H9 (cell line): ENCODE results near the gene ZNF865. TPM values are rescaled to one million over a fixed set of nuclear protein-coding genes. Genes with fewer than 3 reads are reported as not detected.

Experiments used
- DNase-seq: peaks from one replicate; pipeline ENCODE4 v3.0.0-alpha.2; 2017
- H2AFZ ChIP-seq: one replicate; pipeline ENCODE4 v1.6.1; 2013; ENCODE audit warnings: mild to moderate bottlenecking, low read length, control low read depth, moderate library complexity
- H2AK5ac ChIP-seq: 2 replicates; pipeline ENCODE4 v1.6.1; 2013; ENCODE audit warnings: low read length, control low read depth, mixed read lengths; ENCODE audit not compliant: insufficient read length
- H2BK120ac ChIP-seq: one replicate; pipeline ENCODE4 v1.6.1; 2013; ENCODE audit warnings: low read depth, mild to moderate bottlenecking, low read length, control low read depth, inconsistent platforms; ENCODE audit not compliant: poor library complexity, severe bottlenecking
- H2BK12ac ChIP-seq: 2 replicates; pipeline ENCODE4 v1.6.1; 2013; ENCODE audit warnings: low read length, control low read depth, mixed read lengths, low read depth; ENCODE audit not compliant: insufficient read length
- H2BK15ac ChIP-seq: 2 replicates; pipeline ENCODE4 v1.6.1; 2013; ENCODE audit warnings: low read depth, low read length, control low read depth
- H2BK20ac ChIP-seq: one replicate; pipeline ENCODE4 v1.6.1; 2013; ENCODE audit warnings: low read depth, mild to moderate bottlenecking, low read length, control low read depth, inconsistent platforms; ENCODE audit not compliant: poor library complexity, severe bottlenecking
- H2BK5ac ChIP-seq: 2 replicates; pipeline ENCODE4 v1.6.1; 2013; ENCODE audit warnings: low read length, control low read depth, mixed read lengths; ENCODE audit not compliant: insufficient read length
- H3K14ac ChIP-seq: 2 replicates; pipeline ENCODE4 v1.6.1; 2013; ENCODE audit warnings: low read length, control low read depth; ENCODE audit not compliant: insufficient read depth
- H3K18ac ChIP-seq: 2 replicates; pipeline ENCODE4 v1.6.1; 2013; ENCODE audit warnings: low read depth, mild to moderate bottlenecking, mixed read lengths, low read length, control low read depth; ENCODE audit not compliant: insufficient read length
- H3K23ac ChIP-seq: 2 replicates; pipeline ENCODE4 v1.6.1; 2013; ENCODE audit warnings: low read length, control low read depth, mixed read lengths, low read depth; ENCODE audit not compliant: insufficient read length
- H3K23me2 ChIP-seq: 2 replicates; pipeline ENCODE4 v1.6.1; 2013; ENCODE audit warnings: low read depth, mild to moderate bottlenecking, mixed read lengths, low read length, control low read depth; ENCODE audit not compliant: insufficient read length, poor library complexity, severe bottlenecking
- H3K27ac ChIP-seq: 2 replicates; pipeline ENCODE4 v1.5.1; 2013; ENCODE audit warnings: low read length, control low read depth, mixed read lengths, low read depth; ENCODE audit not compliant: insufficient read length
- H3K27me3 ChIP-seq: 2 replicates; pipeline ENCODE4 v1.6.1; 2013; ENCODE audit warnings: low read length, control low read depth, inconsistent platforms; ENCODE audit not compliant: insufficient read depth
- H3K4ac ChIP-seq: 2 replicates; pipeline ENCODE4 v1.6.1; 2013; ENCODE audit warnings: low read depth, mild to moderate bottlenecking, control low read depth, inconsistent platforms, low read length, moderate library complexity
- H3K4me1 ChIP-seq: 2 replicates; pipeline ENCODE4 v1.6.1; 2013; ENCODE audit warnings: low read length, control low read depth, inconsistent platforms; ENCODE audit not compliant: insufficient read depth
- H3K4me2 ChIP-seq: 2 replicates; pipeline ENCODE4 v1.6.1; 2013; ENCODE audit warnings: low read length, control low read depth, mixed read lengths; ENCODE audit not compliant: insufficient read length, insufficient read depth
- H3K56ac ChIP-seq: 2 replicates; pipeline ENCODE4 v1.6.1; 2013; ENCODE audit warnings: low read depth, mild to moderate bottlenecking, mixed read lengths, low read length, control low read depth; ENCODE audit not compliant: insufficient read length
- H3K79me1 ChIP-seq: 2 replicates; pipeline ENCODE4 v1.6.1; 2013; ENCODE audit warnings: low read depth, mild to moderate bottlenecking, moderate library complexity, low read length, control low read depth, inconsistent platforms; ENCODE audit not compliant: insufficient read depth, poor library complexity, severe bottlenecking
- H3K79me2 ChIP-seq: 2 replicates; pipeline ENCODE4 v1.6.1; 2013; ENCODE audit warnings: low read length, control low read depth, inconsistent platforms; ENCODE audit not compliant: insufficient read depth
- H3K9ac ChIP-seq: 2 replicates; pipeline ENCODE4 v1.6.1; 2013; ENCODE audit warnings: low read length, control low read depth, mixed read lengths; ENCODE audit not compliant: insufficient read length; ENCODE audit errors: extremely low read depth
- H3K9me3 ChIP-seq: one replicate; pipeline ENCODE4 v1.6.1; 2013; ENCODE audit warnings: low read depth, low read length, inconsistent platforms; ENCODE audit not compliant: control insufficient read depth
- H3T11ph ChIP-seq: one replicate; pipeline ENCODE4 v1.6.1; 2013; ENCODE audit warnings: mild to moderate bottlenecking, low read length, control low read depth, inconsistent platforms
- H4K20me1 ChIP-seq: one replicate; pipeline ENCODE4 v1.6.1; 2013; ENCODE audit not compliant: control insufficient read depth, insufficient read length, insufficient read depth
- H4K5ac ChIP-seq: 2 replicates; pipeline ENCODE4 v1.6.1; 2013; ENCODE audit warnings: low read depth, mild to moderate bottlenecking, mixed read lengths, low read length, control low read depth; ENCODE audit not compliant: insufficient read length
- H4K8ac ChIP-seq: replicated peaks from 2 replicates; pipeline ENCODE4 v1.6.1; 2013; ENCODE audit warnings: low read length, control low read depth, mixed read lengths, low read depth; ENCODE audit not compliant: insufficient read length
- H4K91ac ChIP-seq: 2 replicates; pipeline ENCODE4 v1.6.1; 2013; ENCODE audit warnings: low read depth, mild to moderate bottlenecking, moderate library complexity, mixed read lengths, low read length, control low read depth; ENCODE audit not compliant: insufficient read length
- H3K27ac Mint-ChIP-seq, 3 experiments: 2 replicates in 2 of 3; 3 replicates in 1 of 3; pipeline ENCODE4 v1.8.0; 2020 to 2021; ENCODE audit warnings: mixed read lengths in 3 of 3, mild to moderate bottlenecking in 1 of 3, moderate library complexity in 1 of 3
- H3K27me3 Mint-ChIP-seq: 2 replicates; pipeline ENCODE4 v1.8.0; 2021; ENCODE audit warnings: low read depth, mild to moderate bottlenecking, moderate library complexity, mixed read lengths
- H3K36me3 Mint-ChIP-seq, 3 experiments: 2 replicates in 2 of 3; 3 replicates in 1 of 3; pipeline ENCODE4 v1.8.0; 2020 to 2021; ENCODE audit warnings: low read depth in 3 of 3, mixed read lengths in 3 of 3; ENCODE audit not compliant: insufficient read depth in 1 of 3
- H3K4me1 Mint-ChIP-seq, 2 experiments: 2 replicates each; pipeline ENCODE4 v1.8.0; 2020; ENCODE audit warnings: mixed read lengths in 2 of 2
- H3K4me3 Mint-ChIP-seq, 2 experiments: 2 replicates in 1 of 2; 3 replicates in 1 of 2; pipeline ENCODE4 v1.8.0; 2020 to 2021; ENCODE audit warnings: mild to moderate bottlenecking in 2 of 2, mixed read lengths in 2 of 2, moderate library complexity in 1 of 2
- H3K9me3 Mint-ChIP-seq, 2 experiments: 2 replicates in 1 of 2; 3 replicates in 1 of 2; pipeline ENCODE4 v1.8.0; 2020; ENCODE audit warnings: mild to moderate bottlenecking in 2 of 2, mixed read lengths in 2 of 2, moderate library complexity in 1 of 2
- CTCF ChIP-seq: fragments of 200-600 bp; sonication (generic); conservative IDR thresholded peaks from 3 replicates; pipeline ENCODE4 v1.8.0; 2021; ENCODE audit warnings: antibody characterized with exemption, mild to moderate bottlenecking
- WGBS: extraction: QIAGEN DNeasy Blood & Tissue Kit; methylation state at CpG from one replicate; pipeline ENCODE4 v1.1.7; 2013; ENCODE audit warnings: missing lambda C conversion rate, low lambda C conversion rate, mixed read lengths; ENCODE audit not compliant: insufficient read length; ENCODE audit errors: extremely low coverage; 5-methylcytosine and 5-hydroxymethylcytosine counted together
- total RNA-seq: library from RNA; stranded (reverse); gene quantifications from 2 replicates; pipeline ENCODE4 v1.2.1, GENCODE V29; 2021

The ZNF865 gene
- total RNA-seq, 1 experiment from 2014 or later: 14.3 TPM

- TF ChIP-seq CTCF: no peak
- no peak overlapping the region for H3K27ac ChIP-seq
- no peak overlapping the region for H4K91ac ChIP-seq
- Mint-ChIP-seq H3K27ac (peak overlapping the region in 2 of 3 experiments; percentile 40 to 45; a peak in 2 of 7 replicates), H3K27me3 (no peaks in the 10 kb centered on the region; the same call in 1 of the 2 replicates), H3K4me3 (no peak overlapping the region), H3K4me1 (peaks cover 22 to 43% of the 10 kb centered on the region in 2 experiments), H3K36me3 (peaks cover 28 to 36% (median 32%) of the 10 kb centered on the region in 3 experiments; a peak in 6 of 7 replicates), H3K9me3 (no peaks in the 10 kb centered on the region; a peak in 1 of 5 replicates)
- H2BK12ac ChIP-seq: no peak overlapping the region
- H2AFZ ChIP-seq: no peak overlapping the region
- no peak overlapping the region for H3K56ac ChIP-seq
- no peak overlapping the region for H3K9ac ChIP-seq
- DNase-seq: peak; percentile 55
- H3K79me1 ChIP-seq: no peaks in the 10 kb centered on the region
- H4K20me1 ChIP-seq: peaks cover 2% of the 10 kb centered on the region
- H3T11ph ChIP-seq: no peak overlapping the region
- no peaks in the 10 kb centered on the region for H3K79me2 ChIP-seq
- no peak overlapping the region for H3K18ac ChIP-seq
- H3K4ac ChIP-seq: no peak overlapping the region
- no peak overlapping the region for H3K23ac ChIP-seq
- no peak overlapping the region for H2BK5ac ChIP-seq
- no peak overlapping the region for H4K8ac ChIP-seq
- WGBS: no CpG with 5 or more reads among the region's 68 CpGs
- no peak overlapping the region for H3K14ac ChIP-seq
- no peaks in the 10 kb centered on the region for H3K27me3 ChIP-seq
- H2BK15ac ChIP-seq: no peak overlapping the region
- no peaks in the 10 kb centered on the region for H3K23me2 ChIP-seq
- no peaks in the 10 kb centered on the region; the same call in 1 of the 2 replicates for H3K4me1 ChIP-seq
- no peaks in the 10 kb centered on the region for H3K9me3 ChIP-seq
- no peak overlapping the region for H2BK120ac ChIP-seq
- no peak overlapping the region for H2AK5ac ChIP-seq
- no peak overlapping the region for H3K4me2 ChIP-seq
- no peak overlapping the region for H2BK20ac ChIP-seq
- H4K5ac ChIP-seq: no peak overlapping the region
Observed at GRCh38 chr19:55593096-55593772, 12.2 kb upstream of the ZNF865 start.
